GM19099 (cell line): Measurements from ENCODE around the gene RHOT1.

Experiments used
- POLR2A ChIP-seq: IDR thresholded peaks from 3 replicates; pipeline ENCODE4 v1.6.1; 2011; ENCODE audit warnings: low read depth; ENCODE audit not compliant: insufficient read length; ENCODE audit errors: extremely low read depth

Gene RHOT1

DNA sequence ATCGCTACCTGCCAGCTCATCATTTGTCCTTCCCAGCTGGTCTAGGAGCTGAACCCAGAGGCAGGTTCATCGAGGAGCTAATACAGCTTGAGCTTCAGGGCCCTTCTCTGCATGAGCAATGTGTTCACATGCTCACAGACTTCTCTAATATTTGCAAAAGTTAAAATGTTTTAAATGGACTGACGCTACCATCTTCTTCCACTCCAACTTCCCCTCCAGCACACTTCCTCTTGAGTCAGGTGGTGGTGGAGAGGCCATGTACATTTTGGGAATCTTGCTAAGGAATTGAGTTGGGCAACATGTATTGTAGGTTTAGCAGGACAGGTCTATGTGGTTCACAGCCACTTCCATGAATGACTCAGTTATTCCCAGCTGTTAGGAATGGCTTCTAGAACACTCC is 21.6 kb upstream of the RHOT1 start:
- no peak for TF ChIP-seq POLR2A

DNA sequence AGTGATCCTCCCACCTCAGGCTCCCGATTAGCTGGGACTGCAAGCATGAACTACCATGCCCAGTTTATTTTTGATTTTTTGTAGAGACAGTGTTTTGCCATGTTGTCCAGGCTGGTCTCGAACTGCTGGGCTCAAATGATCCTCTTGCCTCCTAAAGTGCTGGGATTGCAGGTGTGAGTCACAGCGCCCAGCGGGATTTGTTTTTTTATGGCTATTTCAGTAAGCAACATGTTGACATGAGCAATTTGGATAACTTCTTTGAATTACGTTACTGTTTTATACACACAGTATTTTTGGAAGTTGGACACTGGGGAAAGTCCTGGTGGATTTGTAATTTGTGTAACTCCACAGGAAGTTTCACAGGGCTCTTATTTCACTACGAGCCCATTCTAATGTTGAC is 18.5 kb upstream of the RHOT1 start:
- no peak for TF ChIP-seq POLR2A

GRCh38 chr17:32124985-32125847 is 17.1 kb upstream of the RHOT1 start:
- TF ChIP-seq POLR2A, result no peak

GRCh38 chr17:32125848-32126153 is 16.5 kb upstream of the RHOT1 start:
- no peak for TF ChIP-seq POLR2A

GRCh38 chr17:32126325-32126724 is 16.0 kb upstream of the RHOT1 start:
- no peak for TF ChIP-seq POLR2A

GRCh38 chr17:32126746-32127145 is 15.6 kb upstream of the RHOT1 start:
- TF ChIP-seq POLR2A, result no peak

DNA sequence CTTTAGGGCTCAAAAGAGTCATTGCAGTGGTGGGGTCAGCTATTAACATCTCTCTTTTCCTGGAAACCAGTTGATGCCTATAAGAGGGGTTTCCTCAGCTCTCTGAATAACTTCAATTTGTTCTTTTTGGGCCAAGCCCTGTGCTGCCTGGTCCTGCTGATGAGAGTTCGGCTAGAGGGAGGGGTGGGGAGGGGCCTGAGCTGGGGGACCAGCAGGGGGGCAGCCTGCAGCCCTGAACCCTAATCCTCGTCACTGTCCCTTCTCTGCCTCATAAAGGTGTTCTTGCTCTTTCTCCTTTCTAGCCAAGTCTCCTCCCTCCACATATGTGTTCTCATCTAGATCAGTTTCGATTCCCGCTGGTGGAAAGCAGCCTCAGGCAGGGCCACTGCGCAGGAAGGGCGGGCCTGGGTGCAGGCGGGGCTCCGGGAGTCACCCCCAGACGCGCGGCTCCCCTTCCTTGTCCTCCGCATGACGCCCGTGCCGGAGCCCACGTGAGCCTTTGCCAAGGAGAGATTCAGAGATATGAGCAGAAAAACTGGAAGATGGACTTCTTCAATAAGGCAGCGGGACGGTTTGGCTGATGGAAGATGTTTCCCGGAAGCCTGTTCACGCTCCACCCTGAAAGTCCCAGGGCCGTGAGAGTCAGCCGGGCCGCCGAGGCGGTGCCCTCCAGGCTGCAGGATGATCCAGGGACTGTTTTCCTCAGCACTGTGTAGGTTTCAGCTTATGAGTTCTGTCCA is 15.0 kb upstream of the RHOT1 start:
- TF ChIP-seq POLR2A, result peak; percentile 79

GRCh38 chr17:32136856-32137255 is 5.4 kb upstream of the RHOT1 start:
- no peak for TF ChIP-seq POLR2A

DNA sequence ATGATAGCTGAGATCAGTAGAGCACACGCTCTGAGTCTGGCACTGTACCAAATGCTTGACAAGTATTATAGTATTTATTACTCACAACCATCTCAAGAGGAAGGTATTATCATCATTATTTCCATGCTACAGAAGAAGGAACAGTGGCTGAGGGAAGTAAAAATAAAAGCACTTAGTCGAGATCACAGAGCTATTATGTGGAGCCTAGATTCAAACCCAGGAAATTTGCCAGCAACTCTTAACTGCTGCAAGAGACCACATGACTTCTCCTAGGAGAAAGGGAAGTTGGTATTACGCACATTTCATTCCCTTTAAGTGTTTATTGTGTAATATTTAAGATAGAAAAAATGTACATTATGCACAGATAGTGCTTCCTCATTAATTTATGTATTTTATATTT is 1.0 kb upstream of the RHOT1 start:
- no peak for TF ChIP-seq POLR2A

DNA sequence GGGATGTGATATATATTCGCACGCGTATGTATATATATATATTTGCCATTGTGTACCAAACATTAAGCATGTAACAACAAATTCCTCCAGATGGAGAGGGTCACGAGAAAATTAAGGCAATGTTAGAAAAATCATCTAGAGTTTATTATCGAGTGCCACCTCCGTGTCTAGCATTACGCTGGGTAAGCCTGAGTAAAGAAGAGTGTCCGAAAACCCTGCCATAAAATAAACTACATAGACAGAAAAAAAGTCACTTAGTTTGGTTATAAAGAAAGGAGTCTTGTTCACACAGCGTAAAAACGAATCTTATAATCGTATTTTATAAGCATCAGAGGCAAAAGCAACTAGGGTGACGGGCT is 644 bp upstream of the RHOT1 start:
- no peak for TF ChIP-seq POLR2A

DNA sequence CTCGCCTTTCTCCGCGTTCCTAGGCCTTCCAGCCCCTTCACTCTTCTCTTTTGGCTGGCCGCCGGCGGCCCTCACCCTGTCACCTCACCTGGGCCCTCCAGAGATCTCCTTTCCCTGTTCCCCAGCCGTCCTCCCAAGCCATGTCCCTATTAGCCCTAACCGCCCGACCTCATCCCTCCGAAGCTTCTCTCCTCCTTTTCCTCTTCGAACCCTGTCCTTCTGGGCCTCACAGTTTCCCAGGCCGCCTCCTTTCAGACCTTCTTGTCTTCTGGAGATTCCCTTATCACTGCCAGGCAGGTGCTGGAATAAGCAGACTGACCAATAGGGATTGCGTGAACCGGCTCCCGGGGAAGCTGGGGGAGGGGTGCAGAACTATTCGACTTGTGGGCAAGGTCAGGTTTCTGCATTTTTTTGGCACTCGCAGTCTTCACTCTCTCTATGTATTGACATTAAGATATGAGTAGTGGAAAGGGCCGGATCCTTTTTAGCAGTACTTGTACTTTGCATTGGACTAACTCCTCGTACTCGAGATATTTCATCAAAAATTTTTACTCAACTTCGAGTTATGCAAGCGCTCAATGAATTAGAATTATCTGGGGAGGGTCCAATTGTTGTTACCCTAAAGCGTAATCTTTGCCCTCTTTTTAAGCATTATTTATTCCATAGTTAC is 690 bp downstream of the RHOT1 start:
- TF ChIP-seq POLR2A, result no peak

DNA sequence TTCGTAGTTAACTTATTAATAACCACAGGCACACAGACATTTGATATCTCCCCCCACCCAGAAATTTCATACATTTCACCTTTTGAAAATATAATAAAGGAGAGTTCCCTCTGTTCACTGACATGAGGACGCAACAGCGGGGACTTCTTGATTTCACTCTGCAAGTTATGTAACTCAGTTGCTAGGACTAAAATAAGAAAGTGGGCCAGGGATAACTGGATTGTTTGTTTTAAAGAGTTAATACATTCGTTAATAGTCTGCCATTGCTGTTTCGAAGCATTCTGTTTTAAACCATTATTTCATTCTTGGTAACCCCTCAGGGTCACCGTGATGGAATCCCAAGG is 1.2 kb downstream of the RHOT1 start:
- TF ChIP-seq POLR2A, result no peak

- TF ChIP-seq POLR2A, result no peak
Observed at GRCh38 chr17:32148351-32148750, 6.0 kb downstream of the RHOT1 start.

GRCh38 chr17:32150358-32150757 is 8.1 kb downstream of the RHOT1 start:
- TF ChIP-seq POLR2A, result no peak

- no peak for TF ChIP-seq POLR2A
Observed at GRCh38 chr17:32152130-32152529, 9.8 kb downstream of the RHOT1 start.

- no peak for TF ChIP-seq POLR2A
Observed at GRCh38 chr17:32155896-32156295, 13.6 kb downstream of the RHOT1 start.
